Astrocyte (in vitro differentiated cells and primary cell): Measurements from ENCODE around the gene ATP1A3. TPM values are rescaled to one million over a fixed set of nuclear protein-coding genes. Genes with fewer than 3 reads are reported as not detected.

Experiments
- DNase-seq: peaks from one replicate; pipeline ENCODE4 v3.0.0-alpha.2; 2010; ENCODE audit warnings: low read depth
- FAIRE-seq: peaks from 2 replicates; lab custom pipeline; 2011; peaks lifted over from hg19 to GRCh38; lab: Jason Lieb, UNC
- H2AFZ ChIP-seq: 2 replicates; pipeline ENCODE4 v1.6.0; 2012; ENCODE audit warnings: low read depth, low read length, inconsistent platforms
- H3K27ac ChIP-seq: 2 replicates; pipeline ENCODE4 v1.5.1; 2011; ENCODE audit warnings: low read depth, low read length, inconsistent platforms
- H3K27me3 ChIP-seq: 2 replicates; pipeline ENCODE4 v1.6.0; 2011; ENCODE audit warnings: low read length, inconsistent platforms; ENCODE audit not compliant: insufficient read depth
- H3K36me3 ChIP-seq: 2 replicates; pipeline ENCODE4 v1.5.1; 2011; ENCODE audit warnings: low read length, inconsistent platforms; ENCODE audit not compliant: insufficient read depth
- H3K4me1 ChIP-seq: 2 replicates; pipeline ENCODE4 v1.5.1; 2011; ENCODE audit warnings: low read length, inconsistent platforms; ENCODE audit not compliant: insufficient read depth
- H3K4me2 ChIP-seq: 2 replicates; pipeline ENCODE4 v1.6.0; 2012; ENCODE audit warnings: low read length, inconsistent platforms
- H3K4me3 ChIP-seq: 2 replicates; pipeline ENCODE4 v1.5.1; 2011; ENCODE audit warnings: low read depth, mild to moderate bottlenecking, low read length, inconsistent platforms; ENCODE audit not compliant: insufficient read depth
- H3K79me2 ChIP-seq: 2 replicates; pipeline ENCODE4 v1.6.0; 2012; ENCODE audit warnings: mild to moderate bottlenecking, low read length, inconsistent platforms; ENCODE audit not compliant: insufficient read depth
- H3K9ac ChIP-seq: 2 replicates; pipeline ENCODE4 v1.6.0; 2012; ENCODE audit warnings: mild to moderate bottlenecking, low read length, inconsistent platforms
- H3K9me3 ChIP-seq: 2 replicates; pipeline ENCODE4 v1.5.1; 2012; ENCODE audit warnings: low read depth, mild to moderate bottlenecking, low read length, inconsistent platforms; ENCODE audit not compliant: insufficient read depth
- H4K20me1 ChIP-seq: 2 replicates; pipeline ENCODE4 v1.6.0; 2012; ENCODE audit warnings: low read length, inconsistent platforms; ENCODE audit not compliant: insufficient read depth
- H3K27ac Mint-ChIP-seq: one replicate; pipeline ENCODE4 v1.8.0; 2021; ENCODE audit warnings: mild to moderate bottlenecking, mixed read lengths; ENCODE audit not compliant: unreplicated experiment
- H3K27me3 Mint-ChIP-seq: one replicate; pipeline ENCODE4 v1.8.0; 2021; ENCODE audit warnings: low read depth, mixed read lengths; ENCODE audit not compliant: unreplicated experiment
- H3K36me3 Mint-ChIP-seq: one replicate; pipeline ENCODE4 v1.8.0; 2021; ENCODE audit warnings: low read depth, mixed read lengths; ENCODE audit not compliant: unreplicated experiment
- H3K4me1 Mint-ChIP-seq: one replicate; pipeline ENCODE4 v1.8.0; 2021; ENCODE audit warnings: low read depth, mixed read lengths; ENCODE audit not compliant: unreplicated experiment
- H3K4me3 Mint-ChIP-seq: one replicate; pipeline ENCODE4 v1.8.0; 2021; ENCODE audit warnings: mild to moderate bottlenecking, moderate library complexity, mixed read lengths; ENCODE audit not compliant: unreplicated experiment
- H3K9me3 Mint-ChIP-seq: one replicate; pipeline ENCODE4 v1.8.0; 2021; ENCODE audit warnings: mild to moderate bottlenecking, mixed read lengths; ENCODE audit not compliant: unreplicated experiment
- EZH2 ChIP-seq: IDR thresholded peaks from 2 replicates; pipeline ENCODE4 v1.6.1; 2012; ENCODE audit warnings: mild to moderate bottlenecking, low read length, inconsistent platforms; ENCODE audit not compliant: insufficient read depth
- total RNA-seq: library from RNA; stranded (reverse); gene quantifications from 2 replicates; pipeline ENCODE4 v1.2.1, GENCODE V29; 2021
- TF ChIP-seq, protein P1 (sequence below): IDR thresholded peaks from 2 replicates; pipeline ENCODE4 v1.5.1; 2011; ENCODE audit warnings: low read depth, mild to moderate bottlenecking, inconsistent platforms, low read length, moderate library complexity; ENCODE audit not compliant: insufficient read depth

ATP1A3 gene
- total RNA-seq, 1 donor from 2014 or later = 3.4 TPM

DNA sequence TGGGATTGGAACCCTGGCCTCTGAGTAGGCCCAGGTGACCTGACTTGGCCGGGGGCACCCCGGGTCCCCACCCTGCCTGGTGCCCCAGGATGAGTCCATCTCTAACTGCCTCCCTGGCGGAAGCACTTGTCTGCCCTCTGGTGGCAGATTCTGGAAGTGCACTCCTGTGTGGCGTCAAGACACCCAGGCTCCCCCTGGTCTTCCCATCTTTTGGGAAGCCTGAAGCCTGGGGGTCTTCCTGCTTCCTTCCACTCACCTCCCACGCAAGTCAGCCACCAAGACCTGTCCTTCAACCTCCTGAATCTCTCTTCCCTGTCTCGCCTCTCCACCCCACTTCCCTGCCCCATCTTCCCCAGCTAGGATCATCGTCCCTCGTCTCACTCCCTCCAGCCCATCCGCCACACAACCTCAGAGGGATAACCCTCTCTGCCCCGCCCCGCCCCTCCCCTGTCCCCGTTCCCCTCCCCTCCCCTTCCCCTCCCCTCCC, 42.3 kb downstream of the ATP1A3 start:
- H3K4me3 Mint-ChIP-seq = no peak overlapping the region
- no peak for FAIRE-seq
- no peak overlapping the region for H3K9ac ChIP-seq

DNA sequence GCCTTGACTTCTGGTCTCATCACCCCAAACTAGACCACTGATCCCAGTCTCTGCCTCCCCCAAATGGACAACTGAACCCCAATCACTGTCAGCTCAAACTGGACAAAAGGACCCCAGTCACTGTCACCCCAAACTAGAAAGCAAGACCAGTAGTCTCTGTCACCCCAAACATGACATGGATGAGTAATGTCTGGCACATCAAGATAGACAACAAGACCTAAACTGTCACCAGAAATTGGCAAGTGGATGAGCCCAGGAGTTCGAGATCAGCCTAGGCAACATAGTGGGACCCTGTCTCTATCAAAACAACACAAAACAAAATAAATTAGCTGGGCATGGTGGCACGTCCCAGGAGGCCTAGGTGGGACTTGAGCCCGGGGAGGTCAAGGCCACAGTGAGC, 46.9 kb downstream of the ATP1A3 start:
- no peak overlapping the region for H3K4me3 Mint-ChIP-seq
- no peaks in the 10 kb centered on the region for H4K20me1 ChIP-seq
- no peak overlapping the region for H3K4me3 ChIP-seq
- no peak overlapping the region for H3K27ac ChIP-seq
- H3K27me3 Mint-ChIP-seq = peaks cover 21% of the 10 kb centered on the region
- peaks cover 8% of the 10 kb centered on the region for H3K36me3 Mint-ChIP-seq
- H2AFZ ChIP-seq = no peak overlapping the region
- H3K9ac ChIP-seq = no peak overlapping the region
- TF ChIP-seq, protein P1, sequence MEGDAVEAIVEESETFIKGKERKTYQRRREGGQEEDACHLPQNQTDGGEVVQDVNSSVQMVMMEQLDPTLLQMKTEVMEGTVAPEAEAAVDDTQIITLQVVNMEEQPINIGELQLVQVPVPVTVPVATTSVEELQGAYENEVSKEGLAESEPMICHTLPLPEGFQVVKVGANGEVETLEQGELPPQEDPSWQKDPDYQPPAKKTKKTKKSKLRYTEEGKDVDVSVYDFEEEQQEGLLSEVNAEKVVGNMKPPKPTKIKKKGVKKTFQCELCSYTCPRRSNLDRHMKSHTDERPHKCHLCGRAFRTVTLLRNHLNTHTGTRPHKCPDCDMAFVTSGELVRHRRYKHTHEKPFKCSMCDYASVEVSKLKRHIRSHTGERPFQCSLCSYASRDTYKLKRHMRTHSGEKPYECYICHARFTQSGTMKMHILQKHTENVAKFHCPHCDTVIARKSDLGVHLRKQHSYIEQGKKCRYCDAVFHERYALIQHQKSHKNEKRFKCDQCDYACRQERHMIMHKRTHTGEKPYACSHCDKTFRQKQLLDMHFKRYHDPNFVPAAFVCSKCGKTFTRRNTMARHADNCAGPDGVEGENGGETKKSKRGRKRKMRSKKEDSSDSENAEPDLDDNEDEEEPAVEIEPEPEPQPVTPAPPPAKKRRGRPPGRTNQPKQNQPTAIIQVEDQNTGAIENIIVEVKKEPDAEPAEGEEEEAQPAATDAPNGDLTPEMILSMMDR = no peak
- no peak for TF ChIP-seq EZH2
- no peaks in the 10 kb centered on the region for H3K79me2 ChIP-seq
- no peaks in the 10 kb centered on the region for H3K36me3 ChIP-seq
- H3K27me3 ChIP-seq = no peaks in the 10 kb centered on the region
- no peaks in the 10 kb centered on the region for H3K4me1 Mint-ChIP-seq
- no peaks in the 10 kb centered on the region for H3K9me3 ChIP-seq
- FAIRE-seq (no peak), DNase-seq (no peak)
- H3K27ac Mint-ChIP-seq = no peak overlapping the region
- H3K4me1 ChIP-seq = no peaks in the 10 kb centered on the region
- H3K9me3 Mint-ChIP-seq = no peaks in the 10 kb centered on the region
- no peak overlapping the region for H3K4me2 ChIP-seq

More for the DNA sequence above, 42.3 kb downstream of the ATP1A3 start:
- peaks cover 1% of the 10 kb centered on the region for H3K4me1 Mint-ChIP-seq
- peaks cover 9% of the 10 kb centered on the region for H3K36me3 Mint-ChIP-seq
- no peak overlapping the region for H3K27ac ChIP-seq
- no peak overlapping the region for H3K4me3 ChIP-seq
- H3K27me3 ChIP-seq = no peaks in the 10 kb centered on the region
- H3K27me3 Mint-ChIP-seq = peaks cover 12% of the 10 kb centered on the region
- H3K9me3 Mint-ChIP-seq = no peaks in the 10 kb centered on the region
- no peaks in the 10 kb centered on the region for H3K4me1 ChIP-seq
- TF ChIP-seq EZH2 = no peak
- TF ChIP-seq, protein P1 = peak; percentile 83
- no peaks in the 10 kb centered on the region for H3K79me2 ChIP-seq
- H3K9me3 ChIP-seq = no peaks in the 10 kb centered on the region
- peaks cover 16% of the 10 kb centered on the region for H4K20me1 ChIP-seq
- H2AFZ ChIP-seq = peak overlapping the region; percentile 69
- peaks cover 4% of the 10 kb centered on the region for H3K36me3 ChIP-seq
- H3K27ac Mint-ChIP-seq = no peak overlapping the region
- H3K4me2 ChIP-seq = peak overlapping the region; percentile 67
- peak; percentile 22 for DNase-seq

DNA sequence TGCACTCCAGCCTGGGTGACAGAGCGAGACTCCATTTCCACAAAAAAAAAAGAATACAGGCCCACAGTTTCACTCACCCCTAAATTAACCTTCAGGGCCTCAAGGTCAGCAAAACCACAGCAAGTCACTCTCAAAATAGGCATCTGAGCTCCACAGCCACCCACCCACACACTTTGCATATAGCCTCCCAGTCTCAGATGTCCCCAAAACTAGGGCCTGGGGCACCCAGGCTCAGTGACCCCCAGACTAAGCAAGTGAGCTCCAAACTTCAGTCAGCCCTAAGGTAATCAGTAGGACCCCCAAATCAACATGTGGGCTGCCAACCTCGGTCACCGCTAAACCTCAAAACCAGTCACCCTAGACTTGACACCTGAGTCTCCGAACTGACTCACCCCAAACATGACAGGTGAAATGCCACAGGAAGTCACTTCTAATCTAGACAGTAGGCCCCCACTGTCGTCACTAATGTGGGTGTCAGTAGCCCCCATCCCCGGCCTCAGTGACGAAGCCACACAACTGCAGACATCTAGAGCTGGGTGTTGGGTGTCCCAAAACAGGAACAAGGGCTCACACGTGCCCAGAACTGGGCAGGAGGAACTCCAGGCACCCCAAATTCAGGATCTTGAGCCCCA, 48.8 kb downstream of the ATP1A3 start:
- Mint-ChIP-seq H3K4me3 (no peak overlapping the region), H3K4me1 (no peaks in the 10 kb centered on the region), H3K9me3 (peaks cover 5% of the 10 kb centered on the region), H3K36me3 (peaks cover 12% of the 10 kb centered on the region), H3K27me3 (peaks cover 25% of the 10 kb centered on the region), H3K27ac (no peak overlapping the region)
- DNase-seq (no peak), FAIRE-seq (no peak)
- Histone ChIP-seq H3K36me3 (no peaks in the 10 kb centered on the region), H3K4me3 (no peak overlapping the region), H3K4me1 (no peaks in the 10 kb centered on the region), H3K79me2 (no peaks in the 10 kb centered on the region), H3K27me3 (no peaks in the 10 kb centered on the region), H3K9ac (no peak overlapping the region), H2AFZ (no peak overlapping the region), H3K4me2 (no peak overlapping the region), H3K9me3 (no peaks in the 10 kb centered on the region), H4K20me1 (no peaks in the 10 kb centered on the region), H3K27ac (no peak overlapping the region)
- TF ChIP-seq EZH2 = no peak
- TF ChIP-seq, protein P1 = no peak
